B cell (primary cell): Measurements from ENCODE around the gene FAM47C. TPM values are rescaled to one million over a fixed set of nuclear protein-coding genes. Genes with fewer than 3 reads are reported as not detected.
"Not testable (repeated sequence)": the region's sequence is repeated elsewhere in the genome, so short reads cannot be mapped to it uniquely, and the experiment has no call there.

Experiments
- ATAC-seq: fragments of 200-7000 bp; cut with Tn5 transposase; one replicate; pipeline ENCODE4 v1.10.0; 2021; ENCODE audit warnings: low read depth, mild to moderate bottlenecking, moderate number of reproducible peaks, moderate library complexity
- CTCF ChIA-PET: fragments of 350-600 bp; sonication (Branson Sonifier 250); formaldehyde crosslinking; loops from one replicate; lab custom pipeline; 2021; ENCODE audit warnings: antibody characterized with exemption, inconsistent platforms; lab: Charles Lee
- POLR2A ChIA-PET: fragments of 350-600 bp; sonication (Branson Sonifier 250); formaldehyde crosslinking; loops from one replicate; lab custom pipeline; 2021; ENCODE audit warnings: antibody characterized with exemption; lab: Charles Lee
- DNase-seq: peaks from one replicate; pipeline ENCODE4 v3.0.0; 2013
- H2AFZ ChIP-seq: 2 replicates; pipeline ENCODE4 v1.6.1; 2012; ENCODE audit warnings: mild to moderate bottlenecking, low read depth, low read length; ENCODE audit not compliant: insufficient read depth, poor library complexity, severe bottlenecking
- H3K27ac ChIP-seq, 2 donors: 1 replicate in 1 of 2; 2 replicates in 1 of 2; pipeline ENCODE4 v1.5.1; 2012 to 2013; ENCODE audit warnings: low read length in 2 of 2, mild to moderate bottlenecking in 2 of 2, moderate library complexity in 1 of 2
- H3K27me3 ChIP-seq, 4 experiments: fragments of 200-600 bp in 1 of 4; sonication (generic) in 1 of 4; replicated peaks in 1 of 4; 1 replicate in 2 of 4; 2 replicates in 2 of 4; pipeline versions ENCODE4 v1.6.1 to v1.7.0; 2013 to 2016; ENCODE audit warnings: low read length in 3 of 4, mild to moderate bottlenecking in 2 of 4, mixed read lengths in 1 of 4, moderate library complexity in 1 of 4; ENCODE audit not compliant: insufficient read depth in 4 of 4, control insufficient read depth in 3 of 4; ENCODE audit errors: control extremely low read depth in 1 of 4
- H3K36me3 ChIP-seq, 2 experiments: replicated peaks in 1 of 2; 1 replicate in 1 of 2; 2 replicates in 1 of 2; pipeline versions ENCODE4 v1.6.1 to v1.7.1; 2013; ENCODE audit warnings: low read length in 1 of 2; ENCODE audit not compliant: insufficient read depth in 2 of 2, control insufficient read depth in 1 of 2; ENCODE audit errors: control extremely low read depth in 1 of 2, extremely low read depth in 1 of 2
- H3K4me1 ChIP-seq, 2 donors: fragments of 200-600 bp in 1 of 2; sonication (generic) in 1 of 2; 1 replicate in 1 of 2; 2 replicates in 1 of 2; pipeline versions ENCODE4 v1.5.1 to v1.6.1; 2013 to 2017; ENCODE audit warnings: low read length in 2 of 2; ENCODE audit not compliant: control insufficient read depth in 2 of 2, insufficient read depth in 2 of 2
- H3K4me2 ChIP-seq: replicated peaks from 2 replicates; pipeline ENCODE3; 2012; ENCODE audit warnings: mild to moderate bottlenecking, low read depth, low read length; ENCODE audit not compliant: poor library complexity, severe bottlenecking
- H3K4me3 ChIP-seq, 5 experiments: fragments of 200-600 bp in 1 of 5; sonication (generic) in 1 of 5; 1 replicate in 3 of 5; 2 replicates in 2 of 5; pipeline versions ENCODE4 v1.5.1 to v1.7.0; 2011 to 2016; ENCODE audit warnings: low read length in 4 of 5, mild to moderate bottlenecking in 4 of 5, low read depth in 2 of 5, control low read depth in 1 of 5, moderate library complexity in 1 of 5; ENCODE audit not compliant: insufficient read depth in 1 of 5; ENCODE audit errors: control extremely low read depth in 1 of 5, extremely low read depth in 1 of 5
- H3K79me2 ChIP-seq: fragments of 200-600 bp; sonication (generic); one replicate; pipeline ENCODE4 v1.6.0; 2016; ENCODE audit warnings: low read length; ENCODE audit not compliant: control insufficient read depth, insufficient read depth
- H3K9ac ChIP-seq: fragments of 200-600 bp; sonication (generic); 2 replicates; pipeline ENCODE4 v1.6.1; 2017; ENCODE audit warnings: mild to moderate bottlenecking, low read length, moderate library complexity
- H3K9me3 ChIP-seq, 3 donors: one replicate each; pipeline versions ENCODE4 v1.6.1 to v1.7.1; 2013; ENCODE audit warnings: low read length in 2 of 3; ENCODE audit not compliant: control insufficient read depth in 2 of 3, insufficient read depth in 1 of 3; ENCODE audit errors: control extremely low read depth in 1 of 3
- H4K20me1 ChIP-seq: 2 replicates; pipeline ENCODE4 v1.6.0; 2012; ENCODE audit warnings: mild to moderate bottlenecking, low read length; ENCODE audit not compliant: insufficient read depth, control insufficient read depth, poor library complexity, severe bottlenecking
- H3K27ac Mint-ChIP-seq: one replicate; pipeline ENCODE4 v1.8.0; 2021; ENCODE audit warnings: mixed read lengths
- H3K27me3 Mint-ChIP-seq: one replicate; pipeline ENCODE4 v1.8.0; 2021; ENCODE audit warnings: mixed read lengths
- H3K4me1 Mint-ChIP-seq: one replicate; pipeline ENCODE4 v1.8.0; 2021; ENCODE audit warnings: mixed read lengths
- H3K4me3 Mint-ChIP-seq: one replicate; pipeline ENCODE4 v1.8.0; 2021; ENCODE audit warnings: mixed read lengths
- H3K9me3 Mint-ChIP-seq: one replicate; pipeline ENCODE4 v1.8.0; 2022; ENCODE audit warnings: mixed read lengths; ENCODE audit not compliant: insufficient read depth
- EZH2 ChIP-seq: IDR thresholded peaks from 2 replicates; pipeline ENCODE4 v1.6.1; 2012; ENCODE audit warnings: borderline replicate concordance, low read depth, mild to moderate bottlenecking, moderate library complexity, low read length; ENCODE audit not compliant: insufficient read depth, poor library complexity, severe bottlenecking
- WGBS: methylation state at CpG from one replicate; pipeline ENCODE4 v1.1.5; 2013; ENCODE audit warnings: missing lambda C conversion rate; ENCODE audit not compliant: insufficient coverage; 5-methylcytosine and 5-hydroxymethylcytosine counted together
- intact Hi-C: fragments of 100-400 bp; cut with micrococcal nuclease; formaldehyde crosslinking; loops from one replicate; pipeline ENCODE4 v1.10.0; 2022
- polyA plus RNA-seq: library from polyadenylated mRNA; depleted of rRNA; stranded (reverse); fragments of >200 nt; gene quantifications from 2 replicates; pipeline ENCODE4 v1.2.3, GENCODE V29; 2012
- total RNA-seq, 2 donors: library from RNA; stranded (reverse); fragments of 120-200 nt in 1 of 2; gene quantifications; 1 replicate in 1 of 2; 2 replicates in 1 of 2; pipeline versions ENCODE4 v1.2.3 to v1.2.4, GENCODE V29; 2013 to 2022
- TF ChIP-seq, protein P1 (sequence below): fragments of 200-600 bp; IDR thresholded peaks from one replicate; pipeline ENCODE4 v1.8.0; 2022; ENCODE audit warnings: antibody characterized with exemption, mild to moderate bottlenecking

Gene FAM47C
- total and polyA plus RNA-seq, 2 donors (not counting 1 experiment from before 2014, with no cell fraction given), result not detected

DNA sequence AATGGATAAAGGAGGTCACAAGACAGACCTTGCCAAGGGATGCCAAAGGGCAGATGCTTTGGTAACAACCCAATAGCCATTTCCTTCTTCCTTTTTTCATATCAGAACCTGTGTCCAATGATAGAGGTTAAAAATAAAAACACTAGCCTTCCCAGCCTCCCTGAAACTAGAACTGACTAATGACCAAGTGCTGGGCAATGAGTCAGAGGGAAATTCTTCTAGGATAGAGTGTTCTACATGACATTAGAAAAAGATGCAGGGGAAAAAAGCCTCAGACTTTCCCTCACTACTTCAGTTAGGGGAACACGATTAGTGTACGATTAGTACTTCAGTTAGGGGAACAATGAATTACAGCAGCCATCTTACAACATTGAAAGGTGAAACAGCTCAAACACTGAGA, 29.3 kb upstream of the FAM47C start:
- Histone ChIP-seq H3K36me3 (no peaks in the 10 kb centered on the region), H3K9ac (no peak overlapping the region), H3K4me2 (no peak overlapping the region), H3K9me3 (no peaks in the 10 kb centered on the region), H3K27me3 (no peaks in the 10 kb centered on the region), H3K79me2 (no peaks in the 10 kb centered on the region), H4K20me1 (no peaks in the 10 kb centered on the region), H2AFZ (no peak overlapping the region), H3K27ac (no peak overlapping the region), H3K4me3 (no peak overlapping the region), H3K4me1 (no peaks in the 10 kb centered on the region)
- H3K4me1 Mint-ChIP-seq, result no peaks in the 10 kb centered on the region
- DNase-seq, result no peak
- intact Hi-C loops, result no loop called here
- peaks cover 6% of the 10 kb centered on the region for H3K27me3 Mint-ChIP-seq
- no peaks in the 10 kb centered on the region for H3K9me3 Mint-ChIP-seq
- ATAC-seq, result no peak
- ChIA-PET CTCF (no interaction called here), POLR2A (no interaction called here)
- no peak overlapping the region for H3K27ac Mint-ChIP-seq
- H3K4me3 Mint-ChIP-seq, result no peak overlapping the region
- no CpG with 5 or more reads among the region's 2 CpGs for WGBS
- no peak for TF ChIP-seq EZH2
- TF ChIP-seq, protein P1, sequence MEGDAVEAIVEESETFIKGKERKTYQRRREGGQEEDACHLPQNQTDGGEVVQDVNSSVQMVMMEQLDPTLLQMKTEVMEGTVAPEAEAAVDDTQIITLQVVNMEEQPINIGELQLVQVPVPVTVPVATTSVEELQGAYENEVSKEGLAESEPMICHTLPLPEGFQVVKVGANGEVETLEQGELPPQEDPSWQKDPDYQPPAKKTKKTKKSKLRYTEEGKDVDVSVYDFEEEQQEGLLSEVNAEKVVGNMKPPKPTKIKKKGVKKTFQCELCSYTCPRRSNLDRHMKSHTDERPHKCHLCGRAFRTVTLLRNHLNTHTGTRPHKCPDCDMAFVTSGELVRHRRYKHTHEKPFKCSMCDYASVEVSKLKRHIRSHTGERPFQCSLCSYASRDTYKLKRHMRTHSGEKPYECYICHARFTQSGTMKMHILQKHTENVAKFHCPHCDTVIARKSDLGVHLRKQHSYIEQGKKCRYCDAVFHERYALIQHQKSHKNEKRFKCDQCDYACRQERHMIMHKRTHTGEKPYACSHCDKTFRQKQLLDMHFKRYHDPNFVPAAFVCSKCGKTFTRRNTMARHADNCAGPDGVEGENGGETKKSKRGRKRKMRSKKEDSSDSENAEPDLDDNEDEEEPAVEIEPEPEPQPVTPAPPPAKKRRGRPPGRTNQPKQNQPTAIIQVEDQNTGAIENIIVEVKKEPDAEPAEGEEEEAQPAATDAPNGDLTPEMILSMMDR, result no peak

DNA sequence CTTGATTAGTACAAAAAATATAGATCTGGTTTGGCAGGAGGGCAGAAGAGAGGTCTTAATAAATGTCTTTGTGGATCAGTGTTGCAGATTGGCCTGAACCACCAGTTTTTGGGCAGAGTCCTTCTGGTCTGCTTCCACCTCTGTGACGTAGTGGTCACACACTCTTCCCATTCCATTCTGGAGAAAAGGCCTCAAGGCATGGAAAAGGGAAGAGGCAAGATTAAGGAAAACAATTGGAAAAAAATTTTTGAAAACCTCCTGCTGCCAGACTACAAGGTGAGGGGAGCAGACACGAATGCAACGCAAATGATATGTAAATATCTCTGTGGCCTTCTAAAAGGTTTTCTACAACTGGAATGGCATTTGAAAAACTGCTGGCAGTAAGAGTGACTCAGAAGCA, 24.3 kb upstream of the FAM47C start:
- Mint-ChIP-seq H3K4me3 (no peak overlapping the region), H3K4me1 (peaks cover 2% of the 10 kb centered on the region), H3K27me3 (peaks cover 13% of the 10 kb centered on the region), H3K9me3 (no peaks in the 10 kb centered on the region), H3K27ac (no peak overlapping the region)
- Histone ChIP-seq H3K27ac (no peak overlapping the region), H2AFZ (no peak overlapping the region), H4K20me1 (no peaks in the 10 kb centered on the region), H3K9ac (no peak overlapping the region), H3K4me3 (no peak overlapping the region), H3K79me2 (no peaks in the 10 kb centered on the region), H3K4me1 (no peaks in the 10 kb centered on the region), H3K4me2 (no peak overlapping the region), H3K9me3 (no peaks in the 10 kb centered on the region), H3K36me3 (no peaks in the 10 kb centered on the region), H3K27me3 (no peaks in the 10 kb centered on the region)
- ATAC-seq, result no peak
- DNase-seq, result no peak
- intact Hi-C loops, result no loop called here
- no CpG with 5 or more reads among the region's 3 CpGs for WGBS
- ChIA-PET CTCF (no interaction called here), POLR2A (no interaction called here)
- TF ChIP-seq, protein P1, result no peak
- TF ChIP-seq EZH2, result no peak

GRCh38 chrX:36985416-36986209, 22.6 kb upstream of the FAM47C start:
- H3K27ac Mint-ChIP-seq, H3K27ac ChIP-seq, H3K9me3 ChIP-seq, H3K27me3 ChIP-seq, intact Hi-C loops, H3K79me2 ChIP-seq, H3K4me3 Mint-ChIP-seq, POLR2A ChIA-PET, ATAC-seq, DNase-seq, H4K20me1 ChIP-seq, H3K4me3 ChIP-seq, CTCF ChIA-PET, H3K4me1 Mint-ChIP-seq, H3K36me3 ChIP-seq, H3K4me2 ChIP-seq, H3K4me1 ChIP-seq, H3K9ac ChIP-seq, H2AFZ ChIP-seq, H3K9me3 Mint-ChIP-seq: not testable (repeated sequence)
- 14% methylated on average over 35 of the region's 89 CpGs for WGBS
- H3K27me3 Mint-ChIP-seq, result peaks cover 13% of the 10 kb centered on the region
